Type B pancreatic cell (in vitro differentiated cells): ENCODE results near the gene PPP1R13B. TPM values are rescaled to one million over a fixed set of nuclear protein-coding genes. Genes with fewer than 3 reads are reported as not detected.
"Not testable (repeated sequence)": the region's sequence is repeated elsewhere in the genome, so short reads cannot be mapped to it uniquely, and the experiment has no call there.

Source experiments
- DNase-seq: peaks from one replicate; pipeline ENCODE4 v3.0.0; 2021; ENCODE audit warnings: mixed read lengths; ENCODE audit not compliant: unreplicated experiment; ENCODE audit errors: extremely low spot score
- H3K27ac Mint-ChIP-seq: 2 replicates; pipeline ENCODE4 v1.8.0; 2021; ENCODE audit warnings: mild to moderate bottlenecking, mixed read lengths
- H3K27me3 Mint-ChIP-seq: 2 replicates; pipeline ENCODE4 v1.8.0; 2021; ENCODE audit warnings: mixed read lengths
- H3K36me3 Mint-ChIP-seq: 2 replicates; pipeline ENCODE4 v1.8.0; 2021; ENCODE audit warnings: mixed read lengths
- H3K4me1 Mint-ChIP-seq: one replicate; pipeline ENCODE4 v1.8.0; 2021; ENCODE audit warnings: mixed read lengths; ENCODE audit not compliant: unreplicated experiment
- H3K4me3 Mint-ChIP-seq: 2 replicates; pipeline ENCODE4 v1.8.0; 2021; ENCODE audit warnings: mild to moderate bottlenecking, mixed read lengths
- H3K9me3 Mint-ChIP-seq: 2 replicates; pipeline ENCODE4 v1.8.0; 2021; ENCODE audit warnings: mixed read lengths
- total RNA-seq: library from RNA; stranded (reverse); gene quantifications from 2 replicates; pipeline ENCODE4 v1.2.1, GENCODE V29; 2021; ENCODE audit warnings: low replicate concordance
- TF ChIP-seq, protein P1 (sequence below): fragments of 200-600 bp; sonication (generic); conservative IDR thresholded peaks from 2 replicates; pipeline ENCODE4 v1.5.0; 2021; ENCODE audit warnings: antibody characterized with exemption, mild to moderate bottlenecking

Gene PPP1R13B
- total RNA-seq, 1 donor from 2014 or later = 20.4 TPM

DNA sequence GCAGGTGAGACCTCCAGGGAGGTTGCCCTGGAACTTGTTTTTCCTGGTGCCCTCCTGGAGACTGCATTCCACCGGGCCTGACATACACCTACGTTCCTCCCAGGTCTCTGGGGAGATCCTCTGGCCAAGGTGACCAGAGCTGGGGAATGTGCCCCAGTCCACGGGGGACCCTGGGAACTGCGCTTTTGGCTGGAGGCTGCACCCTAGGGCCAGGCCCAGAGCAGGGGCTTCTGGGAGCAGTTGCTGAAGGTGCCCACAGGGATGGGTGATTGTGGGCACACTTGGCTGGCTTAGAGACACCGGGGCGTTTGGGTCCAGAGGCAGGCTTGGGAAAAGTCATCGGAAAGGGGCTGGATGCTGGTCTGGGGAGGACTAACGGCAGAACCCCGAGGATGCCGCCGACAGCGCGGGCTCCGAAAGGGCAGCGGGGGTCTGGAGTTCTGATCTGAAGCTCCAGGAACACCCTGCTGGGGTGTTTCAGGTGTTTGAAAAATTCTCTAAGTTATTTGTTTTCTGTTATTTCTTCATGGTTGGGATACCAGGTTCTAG lies 44.4 kb upstream of the PPP1R13B start:
- Mint-ChIP-seq H3K27ac (no peak overlapping the region), H3K9me3 (no peaks in the 10 kb centered on the region), H3K36me3 (no peaks in the 10 kb centered on the region), H3K27me3 (no peaks in the 10 kb centered on the region), H3K4me3 (no peak overlapping the region), H3K4me1 (peaks cover under 1% of the 10 kb centered on the region)
- TF ChIP-seq, protein P1, sequence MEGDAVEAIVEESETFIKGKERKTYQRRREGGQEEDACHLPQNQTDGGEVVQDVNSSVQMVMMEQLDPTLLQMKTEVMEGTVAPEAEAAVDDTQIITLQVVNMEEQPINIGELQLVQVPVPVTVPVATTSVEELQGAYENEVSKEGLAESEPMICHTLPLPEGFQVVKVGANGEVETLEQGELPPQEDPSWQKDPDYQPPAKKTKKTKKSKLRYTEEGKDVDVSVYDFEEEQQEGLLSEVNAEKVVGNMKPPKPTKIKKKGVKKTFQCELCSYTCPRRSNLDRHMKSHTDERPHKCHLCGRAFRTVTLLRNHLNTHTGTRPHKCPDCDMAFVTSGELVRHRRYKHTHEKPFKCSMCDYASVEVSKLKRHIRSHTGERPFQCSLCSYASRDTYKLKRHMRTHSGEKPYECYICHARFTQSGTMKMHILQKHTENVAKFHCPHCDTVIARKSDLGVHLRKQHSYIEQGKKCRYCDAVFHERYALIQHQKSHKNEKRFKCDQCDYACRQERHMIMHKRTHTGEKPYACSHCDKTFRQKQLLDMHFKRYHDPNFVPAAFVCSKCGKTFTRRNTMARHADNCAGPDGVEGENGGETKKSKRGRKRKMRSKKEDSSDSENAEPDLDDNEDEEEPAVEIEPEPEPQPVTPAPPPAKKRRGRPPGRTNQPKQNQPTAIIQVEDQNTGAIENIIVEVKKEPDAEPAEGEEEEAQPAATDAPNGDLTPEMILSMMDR = no peak
- DNase-seq = no peak

DNA sequence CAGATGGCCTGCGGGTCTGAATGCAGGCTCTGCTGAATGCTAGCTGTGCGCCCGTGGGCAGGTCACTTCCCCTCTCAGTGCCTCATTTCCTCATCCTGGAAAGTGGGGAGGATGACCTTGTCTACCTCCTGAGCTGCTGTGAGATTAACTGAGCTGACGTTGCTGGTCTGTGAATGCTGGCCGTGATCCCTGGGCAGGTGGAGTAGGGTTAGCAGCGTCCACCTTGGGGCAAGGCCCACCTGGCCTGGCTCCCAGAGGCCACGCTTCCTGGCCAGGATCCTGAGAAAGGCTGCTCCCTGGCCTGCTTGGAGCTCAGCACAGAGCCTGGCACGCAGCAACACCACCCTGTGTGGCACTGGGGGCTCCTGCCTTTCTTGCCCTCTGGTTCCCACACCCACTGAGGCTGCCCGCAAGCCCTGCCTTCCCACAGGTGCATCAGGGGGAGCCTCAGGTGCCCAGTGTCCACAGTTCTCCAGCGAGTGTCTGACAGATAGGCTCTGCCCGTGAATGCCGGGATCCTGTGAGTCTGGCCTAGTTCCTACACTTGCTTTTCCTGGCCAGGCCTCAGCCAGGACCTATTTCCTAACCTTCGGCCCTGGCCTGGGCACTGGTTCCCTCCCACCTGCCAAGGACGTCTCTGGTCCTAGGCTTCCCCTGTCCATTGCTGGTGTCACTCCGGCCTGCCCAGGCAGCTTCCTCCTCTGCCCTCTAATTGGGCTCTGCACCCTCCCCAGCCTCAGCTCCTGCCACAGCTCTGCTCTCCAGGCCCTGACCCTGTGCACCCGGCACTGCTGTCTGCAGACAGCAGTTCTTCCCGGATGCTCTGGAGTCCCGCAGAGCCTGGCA lies 43.7 kb upstream of the PPP1R13B start:
- no peak overlapping the region for H3K4me3 Mint-ChIP-seq
- DNase-seq = no peak
- H3K9me3 Mint-ChIP-seq = no peaks in the 10 kb centered on the region
- no peaks in the 10 kb centered on the region for H3K36me3 Mint-ChIP-seq
- no peak overlapping the region for H3K27ac Mint-ChIP-seq
- H3K4me1 Mint-ChIP-seq = peaks cover 8% of the 10 kb centered on the region
- H3K27me3 Mint-ChIP-seq = peaks cover 3% of the 10 kb centered on the region
- TF ChIP-seq, protein P1 = no peak

DNA sequence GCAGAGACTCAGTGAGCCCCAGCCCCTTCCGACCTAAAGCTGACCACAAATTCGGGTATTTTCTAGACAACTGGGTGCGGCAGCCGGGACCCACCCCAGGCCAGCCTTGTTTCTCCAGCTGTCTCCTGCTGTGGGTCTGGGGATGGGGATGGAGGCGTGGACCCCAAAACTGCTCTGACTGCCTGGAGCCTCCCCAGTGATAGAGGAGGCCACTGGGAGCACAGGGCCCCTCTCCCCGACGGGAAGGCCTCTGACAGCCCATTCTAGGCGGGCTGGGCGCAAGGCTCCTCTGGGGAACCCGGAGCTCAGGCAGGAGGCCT lies 42.6 kb upstream of the PPP1R13B start:
- TF ChIP-seq, protein P1 = no peak
- Mint-ChIP-seq H3K27ac (no peak overlapping the region), H3K4me3 (no peak overlapping the region), H3K4me1 (peaks cover 10% of the 10 kb centered on the region), H3K36me3 (no peaks in the 10 kb centered on the region), H3K27me3 (peaks cover 3% of the 10 kb centered on the region), H3K9me3 (no peaks in the 10 kb centered on the region)
- DNase-seq = no peak

DNA sequence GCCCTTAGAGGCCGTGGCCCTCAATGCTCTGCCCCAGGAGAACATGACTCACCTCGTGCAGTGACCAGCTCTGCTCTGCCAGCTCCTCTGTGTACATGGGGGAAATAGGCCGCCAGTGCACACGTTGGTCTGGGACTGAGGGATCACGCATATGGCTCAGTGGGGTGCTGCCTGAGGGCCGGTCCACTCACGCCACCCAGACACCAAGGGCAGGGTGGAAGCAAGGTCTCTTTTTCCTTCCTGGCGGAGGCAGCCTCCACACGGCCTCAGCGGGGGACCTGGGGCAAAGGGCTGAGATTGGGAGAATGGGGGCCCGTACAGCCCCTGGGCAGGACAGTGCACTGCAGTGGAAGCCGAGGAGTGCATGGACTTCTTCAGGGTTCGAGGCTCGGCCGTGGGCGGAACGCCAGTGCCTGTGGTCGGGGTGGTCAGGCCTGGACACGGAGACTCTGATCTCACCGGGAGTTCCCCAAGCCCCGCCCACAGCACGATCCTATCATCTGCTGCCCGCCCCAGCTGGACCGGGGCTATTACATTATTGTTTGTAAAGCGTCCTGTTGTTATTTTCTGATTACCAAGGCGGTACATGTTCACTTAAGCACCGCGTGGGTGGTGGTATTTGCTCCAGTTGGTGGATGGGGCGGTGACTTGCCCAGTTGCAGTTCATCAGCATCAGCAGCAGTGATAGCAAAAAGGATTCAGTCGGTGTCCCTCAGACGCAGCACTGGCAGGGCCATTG lies 42.1 kb upstream of the PPP1R13B start:
- H3K4me3 Mint-ChIP-seq = no peak overlapping the region
- peaks cover 10% of the 10 kb centered on the region for H3K4me1 Mint-ChIP-seq
- H3K27ac Mint-ChIP-seq = no peak overlapping the region
- H3K9me3 Mint-ChIP-seq = no peaks in the 10 kb centered on the region
- TF ChIP-seq, protein P1 = no peak
- no peaks in the 10 kb centered on the region for H3K36me3 Mint-ChIP-seq
- no peak for DNase-seq
- peaks cover 3% of the 10 kb centered on the region for H3K27me3 Mint-ChIP-seq

DNA sequence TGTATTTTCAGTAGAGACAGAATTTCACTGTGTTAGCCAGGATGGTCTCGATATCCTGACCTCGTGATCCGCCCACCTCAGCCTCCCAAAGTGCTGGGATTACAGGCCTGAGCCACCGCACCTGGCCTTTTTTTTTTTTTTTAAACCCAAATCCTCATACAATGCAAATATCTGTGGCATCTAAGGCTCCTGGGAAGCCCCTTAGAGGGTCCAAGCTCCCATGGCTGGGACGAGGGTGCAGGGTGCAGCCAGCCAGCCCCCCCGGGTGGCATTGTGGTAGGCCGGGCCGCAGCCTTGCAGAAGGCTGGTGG lies 41.6 kb upstream of the PPP1R13B start:
- not testable (repeated sequence) for H3K27ac Mint-ChIP-seq, DNase-seq, H3K4me3 Mint-ChIP-seq, H3K36me3 Mint-ChIP-seq, H3K9me3 Mint-ChIP-seq, H3K27me3 Mint-ChIP-seq, H3K4me1 Mint-ChIP-seq

DNA sequence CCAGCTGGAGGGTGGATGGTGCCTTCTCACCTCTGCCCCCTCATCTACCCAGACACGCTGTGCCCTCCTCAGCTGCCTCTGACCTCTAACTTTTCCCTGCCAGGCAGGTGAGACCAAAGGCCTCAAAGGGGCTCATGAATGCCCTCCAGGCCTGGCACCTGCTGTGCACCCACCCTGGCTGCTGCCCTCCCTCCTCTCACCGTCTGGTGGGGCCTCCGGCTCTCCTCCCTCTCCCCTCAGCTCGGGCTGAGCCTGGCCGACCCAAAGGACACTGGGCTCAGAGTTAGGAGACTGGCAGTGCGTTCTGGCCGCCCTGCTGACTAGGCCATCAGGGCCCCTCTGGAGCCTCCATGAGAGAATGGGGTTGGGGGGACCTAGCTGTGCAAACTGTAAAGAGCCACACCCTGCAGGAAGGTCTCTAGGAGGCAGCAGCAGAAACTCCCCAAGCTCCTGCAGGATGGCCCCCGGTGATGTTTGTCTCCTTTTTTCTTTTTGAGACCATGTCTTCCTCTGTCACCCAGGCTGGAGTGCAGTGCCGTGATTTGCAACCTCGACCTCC lies 40.3 kb upstream of the PPP1R13B start:
- peaks cover 3% of the 10 kb centered on the region for H3K27me3 Mint-ChIP-seq
- H3K4me1 Mint-ChIP-seq = peaks cover 10% of the 10 kb centered on the region
- DNase-seq = no peak
- no peak overlapping the region for H3K27ac Mint-ChIP-seq
- TF ChIP-seq, protein P1 = no peak
- no peaks in the 10 kb centered on the region for H3K9me3 Mint-ChIP-seq
- H3K36me3 Mint-ChIP-seq = no peaks in the 10 kb centered on the region
- H3K4me3 Mint-ChIP-seq = no peak overlapping the region
